ENCODE measurements around the gene UHRF2. TPM values are rescaled to one million over a fixed set of nuclear protein-coding genes. Genes with fewer than 3 reads are reported as not detected.

The UHRF2 gene
- 50.4 and 68.2 TPM in 2 replicates for total RNA-seq

GRCh38 chr9:6412487-6413364 lies at the start of gene UHRF2:
UHRF2 (plus strand) TSS chr9:6413199; CDS start chr9:6413491, 292 bp downstream.

Small RNAs within 50 kb of the gene (small RNA-seq; reads per million reads assigned to genes)
- gene RN7SL25P: not detected

Other genes with a start within 250 kb of the UHRF2 start
- 0.12 TPM in 1 of 2 replicates, not detected in the other for gene IL33, start 197.4 kb upstream of the UHRF2 start, total RNA-seq
- gene TPD52L3, start 84.8 kb upstream of the UHRF2 start, total RNA-seq: not detected in 2 replicates
- gene GLDC, start 232.5 kb downstream of the UHRF2 start, total RNA-seq: not detected in 2 replicates